Skeletal muscle tissue (tissue), 4 donors: ENCODE data around the gene FER. TPM values are rescaled to one million over a fixed set of nuclear protein-coding genes. Genes with fewer than 3 reads are reported as not detected.
"Not testable (repeated sequence)": the region's sequence is repeated elsewhere in the genome, so short reads cannot be mapped to it uniquely, and the experiment has no call there.

ENCODE experiments used
- H3K27ac ChIP-seq: one replicate; pipeline ENCODE4 v1.7.0; 2013; ENCODE audit warnings: mild to moderate bottlenecking, low read depth, low read length, inconsistent platforms
- H3K27me3 ChIP-seq, 3 donors: one replicate each; pipeline ENCODE4 v1.7.0; 2013; ENCODE audit warnings: low read length in 3 of 3; ENCODE audit not compliant: control insufficient read depth in 3 of 3, insufficient read depth in 3 of 3
- H3K36me3 ChIP-seq, 3 donors: one replicate each; pipeline ENCODE4 v1.7.0; 2013; ENCODE audit warnings: low read length in 3 of 3; ENCODE audit not compliant: control insufficient read depth in 3 of 3, insufficient read depth in 3 of 3
- H3K4me1 ChIP-seq, 3 donors: one replicate each; pipeline ENCODE4 v1.7.0; 2013; ENCODE audit warnings: low read length in 3 of 3, mild to moderate bottlenecking in 3 of 3; ENCODE audit not compliant: control insufficient read depth in 3 of 3, insufficient read depth in 3 of 3
- H3K4me3 ChIP-seq, 3 donors: one replicate each; pipeline ENCODE4 v1.7.0; 2013; ENCODE audit warnings: low read length in 3 of 3
- H3K9ac ChIP-seq, 3 donors: one replicate each; pipeline ENCODE4 v1.7.0; 2013; ENCODE audit warnings: low read length in 3 of 3, mild to moderate bottlenecking in 3 of 3, moderate library complexity in 2 of 3, low read depth in 1 of 3
- H3K9me3 ChIP-seq, 3 donors: one replicate each; pipeline ENCODE4 v1.7.0; 2013; ENCODE audit warnings: low read length in 3 of 3; ENCODE audit not compliant: control insufficient read depth in 3 of 3
- total RNA-seq: library from RNA; depleted of rRNA; stranded (reverse); fragments of >200 nt; gene quantifications from one replicate; pipeline ENCODE4 v1.2.3, GENCODE V29; 2014
- donor health status: Osteomylitis.

Gene FER
- total RNA-seq, 1 donor from 2014 or later: 19.8 TPM

DNA sequence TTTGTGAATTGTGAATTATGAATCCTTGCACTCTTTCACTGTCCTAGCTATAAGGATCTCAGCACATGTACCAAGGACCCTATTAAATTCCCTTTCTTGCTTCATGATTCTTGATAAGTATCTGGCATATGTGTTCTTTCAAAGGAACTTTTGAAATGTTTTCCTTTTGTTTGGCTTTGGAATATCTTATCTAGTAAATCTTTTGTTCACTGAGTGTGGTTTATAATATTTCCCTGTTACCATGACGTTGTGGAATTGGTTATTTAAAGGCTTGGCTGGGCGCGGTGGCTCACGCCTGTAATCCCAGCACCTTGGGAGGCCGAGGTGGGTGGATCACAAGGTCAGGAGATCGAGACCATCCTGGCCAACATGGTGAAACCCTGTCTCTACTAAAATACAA lies 151.5 kb downstream of the FER start:
- H3K4me1 ChIP-seq, H3K9ac ChIP-seq, H3K4me3 ChIP-seq, H3K27me3 ChIP-seq, H3K9me3 ChIP-seq, H3K27ac ChIP-seq, H3K36me3 ChIP-seq: not testable (repeated sequence)

- H3K4me3 ChIP-seq: no peak overlapping the region
- no peaks in the 10 kb centered on the region for H3K4me1 ChIP-seq
- H3K9ac ChIP-seq: no peak overlapping the region
- H3K27ac ChIP-seq: no peak overlapping the region
- H3K36me3 ChIP-seq: no peaks in the 10 kb centered on the region
- H3K9me3 ChIP-seq: no peaks in the 10 kb centered on the region
- H3K27me3 ChIP-seq: no peaks in the 10 kb centered on the region
These were observed 153.0 kb downstream of the FER start for GRCh38 chr5:108900668-108901067.

- H3K4me3 ChIP-seq: no peak overlapping the region
- H3K27me3 ChIP-seq: no peaks in the 10 kb centered on the region
- no peak overlapping the region for H3K27ac ChIP-seq
- H3K9ac ChIP-seq: no peak overlapping the region
- no peaks in the 10 kb centered on the region for H3K36me3 ChIP-seq
- no peaks in the 10 kb centered on the region for H3K9me3 ChIP-seq
- no peaks in the 10 kb centered on the region for H3K4me1 ChIP-seq
These were observed 158.1 kb downstream of the FER start for GRCh38 chr5:108905805-108906204.

- H3K9ac ChIP-seq: no peak overlapping the region
- no peaks in the 10 kb centered on the region for H3K4me1 ChIP-seq
- H3K9me3 ChIP-seq: no peaks in the 10 kb centered on the region
- H3K4me3 ChIP-seq: no peak overlapping the region
- no peaks in the 10 kb centered on the region for H3K27me3 ChIP-seq
- H3K36me3 ChIP-seq: no peaks in the 10 kb centered on the region
- no peak overlapping the region for H3K27ac ChIP-seq
These were observed 162.9 kb downstream of the FER start for GRCh38 chr5:108910627-108911026.

- no peak overlapping the region for H3K4me3 ChIP-seq
- H3K27me3 ChIP-seq: no peaks in the 10 kb centered on the region
- no peaks in the 10 kb centered on the region for H3K9me3 ChIP-seq
- H3K27ac ChIP-seq: no peak overlapping the region
- H3K9ac ChIP-seq: no peak overlapping the region
- no peaks in the 10 kb centered on the region for H3K36me3 ChIP-seq
- H3K4me1 ChIP-seq: no peaks in the 10 kb centered on the region
These were observed 163.4 kb downstream of the FER start for GRCh38 chr5:108911055-108911454.

- Histone ChIP-seq H3K27ac (no peak overlapping the region), H3K4me1 (no peaks in the 10 kb centered on the region), H3K9me3 (no peaks in the 10 kb centered on the region), H3K36me3 (no peaks in the 10 kb centered on the region), H3K27me3 (no peaks in the 10 kb centered on the region), H3K9ac (no peak overlapping the region), H3K4me3 (no peak overlapping the region)
These were observed 169.9 kb downstream of the FER start for GRCh38 chr5:108917596-108917995.

- Histone ChIP-seq H3K9me3 (no peaks in the 10 kb centered on the region), H3K27ac (no peak overlapping the region), H3K4me3 (no peak overlapping the region), H3K4me1 (no peaks in the 10 kb centered on the region), H3K9ac (no peak overlapping the region), H3K36me3 (no peaks in the 10 kb centered on the region), H3K27me3 (no peaks in the 10 kb centered on the region)
These were observed 172.1 kb downstream of the FER start for GRCh38 chr5:108919591-108920326.

- no peak overlapping the region for H3K4me3 ChIP-seq
- no peaks in the 10 kb centered on the region for H3K4me1 ChIP-seq
- no peaks in the 10 kb centered on the region for H3K9me3 ChIP-seq
- H3K36me3 ChIP-seq: no peaks in the 10 kb centered on the region
- no peaks in the 10 kb centered on the region for H3K27me3 ChIP-seq
- H3K27ac ChIP-seq: no peak overlapping the region
- no peak overlapping the region for H3K9ac ChIP-seq
These were observed 176.8 kb downstream of the FER start for GRCh38 chr5:108924457-108924961.

GRCh38 chr5:108925073-108925472 lies 177.4 kb downstream of the FER start:
- H3K9ac ChIP-seq: no peak overlapping the region
- no peak overlapping the region for H3K4me3 ChIP-seq

GRCh38 chr5:108930107-108930506 lies 182.4 kb downstream of the FER start:
- Histone ChIP-seq H3K9me3 (no peaks in the 10 kb centered on the region), H3K4me1 (no peaks in the 10 kb centered on the region), H3K27ac (no peak overlapping the region), H3K36me3 (no peaks in the 10 kb centered on the region), H3K27me3 (no peaks in the 10 kb centered on the region), H3K4me3 (no peak overlapping the region), H3K9ac (no peak overlapping the region)

More at GRCh38 chr5:108925073-108925472, 177.4 kb downstream of the FER start:
- Histone ChIP-seq H3K27me3 (no peaks in the 10 kb centered on the region), H3K9me3 (no peaks in the 10 kb centered on the region), H3K36me3 (no peaks in the 10 kb centered on the region), H3K27ac (no peak overlapping the region), H3K4me1 (no peaks in the 10 kb centered on the region)
